ENCODE measurements around the gene EGFL6. TPM values are rescaled to one million over a fixed set of nuclear protein-coding genes. Genes with fewer than 3 reads are reported as not detected.

EGFL6 gene
- polyA plus RNA-seq, 1 donor (not counting 4 experiments of a cell fraction or from before 2014, with no cell fraction given) = 0.38 TPM

DNA sequence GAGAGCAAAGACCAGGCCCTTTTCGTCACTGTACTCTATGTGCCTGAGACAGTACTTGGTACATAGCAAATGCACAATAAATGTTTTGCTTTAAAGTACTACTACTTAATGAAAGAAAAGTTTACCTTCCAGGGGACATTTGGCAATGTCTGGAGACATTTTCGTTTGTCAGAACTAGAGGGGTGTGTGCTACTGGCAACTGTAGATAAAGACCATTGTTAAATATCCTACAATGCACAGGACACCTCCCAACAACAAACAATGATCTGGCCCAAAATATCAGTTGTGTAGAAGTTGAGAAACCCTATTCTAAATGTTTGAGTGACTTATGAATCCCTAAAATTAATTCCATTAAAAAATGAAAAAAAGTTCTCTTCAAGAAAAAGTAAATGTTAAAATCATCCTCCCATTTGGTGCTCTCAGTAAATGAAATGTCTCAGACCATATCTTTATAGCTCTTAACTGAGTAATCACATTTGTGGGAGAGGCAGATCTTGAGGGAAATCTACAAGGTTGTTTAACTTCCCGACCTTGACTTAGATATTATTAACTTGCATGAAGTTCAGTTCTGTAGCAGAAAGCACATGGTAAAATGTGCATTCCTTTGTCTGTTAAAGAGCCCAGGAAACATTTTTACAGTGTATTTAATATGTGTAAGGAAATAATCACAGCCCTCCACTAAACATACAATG, 18.5 kb downstream of the EGFL6 start:
- dilution Hi-C loops (cut with MboI; ENCODE audit: extremely low pct_ligation_motif_present, low sequenced_read_pairs) = no loop called here
- FAIRE-seq = no peak

GRCh38 chrX:13590207-13590606, 20.8 kb downstream of the EGFL6 start:
- no peak for DNase-seq (ENCODE audit: low read depth, low spot score)
- Histone ChIP-seq H3K9me1 (ENCODE audit: control insufficient read depth, extremely low read depth, insufficient read depth, low read length) (no peaks in the 10 kb centered on the region), H3K4me3 (ENCODE audit: control insufficient read depth in 2 of 3, extremely low read depth in 1 of 3, insufficient read depth in 2 of 3, low read depth in 1 of 3, low read length in 3 of 3) (no peak overlapping the region), H3K27me3 (ENCODE audit: control insufficient read depth, extremely low read depth, insufficient read depth, low read length) (peaks cover 24% of the 10 kb centered on the region), H3K4me1 (ENCODE audit: control insufficient read depth, extremely low read depth, insufficient read depth, low read length) (no peaks in the 10 kb centered on the region), H3K9ac (ENCODE audit: control insufficient read depth, extremely low read depth, insufficient read depth, low read length) (no peak overlapping the region), H3K36me3 (ENCODE audit: control insufficient read depth in 2 of 2, extremely low read depth in 1 of 2, insufficient read depth in 2 of 2, low read length in 2 of 2) (no peaks in the 10 kb centered on the region), H3K79me2 (ENCODE audit: control insufficient read depth, insufficient read depth, low read length) (no peaks in the 10 kb centered on the region), H3K27ac (ENCODE audit: control insufficient read depth, insufficient read depth, low read length) (no peak overlapping the region), H2AFZ (ENCODE audit: control insufficient read depth, low read length) (no peak overlapping the region), H3K9me3 (ENCODE audit: control insufficient read depth, low read depth, low read length) (no peaks in the 10 kb centered on the region), H3K4me2 (ENCODE audit: control insufficient read depth, extremely low read depth, insufficient read depth, low read depth, low read length) (no peak overlapping the region), H4K20me1 (ENCODE audit: control insufficient read depth, extremely low read depth, insufficient read depth, low read length) (no peaks in the 10 kb centered on the region)
- dilution Hi-C loops (cut with MboI; ENCODE audit: extremely low pct_ligation_motif_present, low sequenced_read_pairs) = no loop called here
- TF ChIP-seq EZH2 (IDR thresholded peaks at IDR 0.05; ENCODE audit: low read length) = no peak
- TF ChIP-seq, protein P1, sequence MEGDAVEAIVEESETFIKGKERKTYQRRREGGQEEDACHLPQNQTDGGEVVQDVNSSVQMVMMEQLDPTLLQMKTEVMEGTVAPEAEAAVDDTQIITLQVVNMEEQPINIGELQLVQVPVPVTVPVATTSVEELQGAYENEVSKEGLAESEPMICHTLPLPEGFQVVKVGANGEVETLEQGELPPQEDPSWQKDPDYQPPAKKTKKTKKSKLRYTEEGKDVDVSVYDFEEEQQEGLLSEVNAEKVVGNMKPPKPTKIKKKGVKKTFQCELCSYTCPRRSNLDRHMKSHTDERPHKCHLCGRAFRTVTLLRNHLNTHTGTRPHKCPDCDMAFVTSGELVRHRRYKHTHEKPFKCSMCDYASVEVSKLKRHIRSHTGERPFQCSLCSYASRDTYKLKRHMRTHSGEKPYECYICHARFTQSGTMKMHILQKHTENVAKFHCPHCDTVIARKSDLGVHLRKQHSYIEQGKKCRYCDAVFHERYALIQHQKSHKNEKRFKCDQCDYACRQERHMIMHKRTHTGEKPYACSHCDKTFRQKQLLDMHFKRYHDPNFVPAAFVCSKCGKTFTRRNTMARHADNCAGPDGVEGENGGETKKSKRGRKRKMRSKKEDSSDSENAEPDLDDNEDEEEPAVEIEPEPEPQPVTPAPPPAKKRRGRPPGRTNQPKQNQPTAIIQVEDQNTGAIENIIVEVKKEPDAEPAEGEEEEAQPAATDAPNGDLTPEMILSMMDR (optimal IDR thresholded peaks at IDR 0.05 in 1 of 3, IDR thresholded peaks at IDR 0.05 in 1 of 3, conservative IDR thresholded peaks at IDR 0.05 in 1 of 3; ENCODE audit: extremely low read depth in 1 of 3, insufficient read depth in 2 of 3, low read length in 3 of 3) = no peak
- FAIRE-seq = no peak

More for the DNA sequence above, 18.5 kb downstream of the EGFL6 start:
- Histone ChIP-seq H3K9me3 (ENCODE audit: control insufficient read depth, low read depth, low read length) (no peaks in the 10 kb centered on the region), H4K20me1 (ENCODE audit: control insufficient read depth, extremely low read depth, insufficient read depth, low read length) (no peaks in the 10 kb centered on the region), H3K27me3 (ENCODE audit: control insufficient read depth, extremely low read depth, insufficient read depth, low read length) (peaks cover 12% of the 10 kb centered on the region), H3K4me3 (ENCODE audit: control insufficient read depth in 2 of 3, extremely low read depth in 1 of 3, insufficient read depth in 2 of 3, low read depth in 1 of 3, low read length in 3 of 3) (no peak overlapping the region), H3K9ac (ENCODE audit: control insufficient read depth, extremely low read depth, insufficient read depth, low read length) (no peak overlapping the region), H3K79me2 (ENCODE audit: control insufficient read depth, insufficient read depth, low read length) (no peaks in the 10 kb centered on the region), H3K27ac (ENCODE audit: control insufficient read depth, insufficient read depth, low read length) (no peak overlapping the region), H3K4me1 (ENCODE audit: control insufficient read depth, extremely low read depth, insufficient read depth, low read length) (no peaks in the 10 kb centered on the region), H3K9me1 (ENCODE audit: control insufficient read depth, extremely low read depth, insufficient read depth, low read length) (no peaks in the 10 kb centered on the region), H2AFZ (ENCODE audit: control insufficient read depth, low read length) (no peak overlapping the region), H3K36me3 (ENCODE audit: control insufficient read depth in 2 of 2, extremely low read depth in 1 of 2, insufficient read depth in 2 of 2, low read length in 2 of 2) (no peaks in the 10 kb centered on the region), H3K4me2 (ENCODE audit: control insufficient read depth, extremely low read depth, insufficient read depth, low read depth, low read length) (no peak overlapping the region)
- TF ChIP-seq EZH2 (IDR thresholded peaks at IDR 0.05; ENCODE audit: low read length) = no peak
- DNase-seq (ENCODE audit: low read depth, low spot score) = no peak

DNA sequence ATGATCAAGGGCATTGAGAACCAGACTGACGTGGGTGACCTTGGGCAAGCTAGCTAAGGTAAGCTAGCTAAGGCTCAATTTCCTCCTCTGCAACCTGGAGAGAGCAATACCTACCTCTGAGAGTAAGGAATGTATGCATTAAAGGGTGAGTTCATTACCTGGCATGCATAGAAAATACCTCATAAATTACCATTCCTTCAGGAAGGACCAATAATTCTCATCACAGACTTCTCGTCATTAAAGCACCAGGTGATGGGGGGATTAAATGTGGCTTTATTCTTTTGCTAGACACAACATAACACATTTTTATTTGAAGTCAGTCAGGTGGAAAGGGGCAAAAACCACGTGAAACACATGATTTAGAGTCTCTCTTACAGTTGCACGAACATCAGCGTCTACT, 21.5 kb downstream of the EGFL6 start:
- H3K4me2 ChIP-seq (ENCODE audit: control insufficient read depth, extremely low read depth, insufficient read depth, low read depth, low read length) = no peak overlapping the region
- H4K20me1 ChIP-seq (ENCODE audit: control insufficient read depth, extremely low read depth, insufficient read depth, low read length) = no peaks in the 10 kb centered on the region
- no peaks in the 10 kb centered on the region for H3K9me3 ChIP-seq (ENCODE audit: control insufficient read depth, low read depth, low read length)
- H3K9ac ChIP-seq (ENCODE audit: control insufficient read depth, extremely low read depth, insufficient read depth, low read length) = no peak overlapping the region
- no peak overlapping the region for H3K27ac ChIP-seq (ENCODE audit: control insufficient read depth, insufficient read depth, low read length)
- H3K36me3 ChIP-seq (ENCODE audit: control insufficient read depth in 2 of 2, extremely low read depth in 1 of 2, insufficient read depth in 2 of 2, low read length in 2 of 2) = no peaks in the 10 kb centered on the region
- dilution Hi-C loops (cut with MboI; ENCODE audit: extremely low pct_ligation_motif_present, low sequenced_read_pairs) = no loop called here
- H3K79me2 ChIP-seq (ENCODE audit: control insufficient read depth, insufficient read depth, low read length) = no peaks in the 10 kb centered on the region
- no peak for DNase-seq (ENCODE audit: low read depth, low spot score)
- no peaks in the 10 kb centered on the region for H3K9me1 ChIP-seq (ENCODE audit: control insufficient read depth, extremely low read depth, insufficient read depth, low read length)
- H2AFZ ChIP-seq (ENCODE audit: control insufficient read depth, low read length) = no peak overlapping the region
- FAIRE-seq = no peak
- TF ChIP-seq, protein P1 (optimal IDR thresholded peaks at IDR 0.05 in 1 of 3, IDR thresholded peaks at IDR 0.05 in 1 of 3, conservative IDR thresholded peaks at IDR 0.05 in 1 of 3; ENCODE audit: extremely low read depth in 1 of 3, insufficient read depth in 2 of 3, low read length in 3 of 3) = no peak
- TF ChIP-seq EZH2 (IDR thresholded peaks at IDR 0.05; ENCODE audit: low read length) = no peak
- no peak overlapping the region for H3K4me3 ChIP-seq (ENCODE audit: control insufficient read depth in 2 of 3, extremely low read depth in 1 of 3, insufficient read depth in 2 of 3, low read depth in 1 of 3, low read length in 3 of 3)
- no peaks in the 10 kb centered on the region for H3K4me1 ChIP-seq (ENCODE audit: control insufficient read depth, extremely low read depth, insufficient read depth, low read length)
- H3K27me3 ChIP-seq (ENCODE audit: control insufficient read depth, extremely low read depth, insufficient read depth, low read length) = peaks cover 22% of the 10 kb centered on the region

All from keratinocyte (primary cell).